IPS-18c (cell line): ENCODE measurements around the gene PEMT.

ENCODE experiments used
- H3K4me3 ChIP-seq: 2 replicates; pipeline ENCODE4 v1.7.0; 2013; ENCODE audit warnings: low read depth, mild to moderate bottlenecking, low read length, moderate library complexity; ENCODE audit not compliant: insufficient read depth
- H3K9me3 ChIP-seq: one replicate; pipeline ENCODE4 v1.6.1; 2013; ENCODE audit warnings: mild to moderate bottlenecking, low read length, moderate library complexity; ENCODE audit not compliant: control insufficient read depth, insufficient read depth

The PEMT gene

GRCh38 chr17:17580662-17581470 lies 10.6 kb downstream of the PEMT start:
- H3K9me3 ChIP-seq: no peaks in the 10 kb centered on the region
- no peak overlapping the region for H3K4me3 ChIP-seq

- Histone ChIP-seq H3K9me3 (no peaks in the 10 kb centered on the region), H3K4me3 (no peak overlapping the region)
These were observed 11.8 kb downstream of the PEMT start for GRCh38 chr17:17579691-17580090.

- no peaks in the 10 kb centered on the region for H3K9me3 ChIP-seq
- H3K4me3 ChIP-seq: no peak overlapping the region
These were observed 14.1 kb downstream of the PEMT start for GRCh38 chr17:17577373-17577772.

- no peaks in the 10 kb centered on the region for H3K9me3 ChIP-seq
- no peak overlapping the region for H3K4me3 ChIP-seq
These were observed 14.7 kb downstream of the PEMT start for GRCh38 chr17:17576772-17577234.

- Histone ChIP-seq H3K9me3 (no peaks in the 10 kb centered on the region), H3K4me3 (no peak overlapping the region)
These were observed 15.9 kb downstream of the PEMT start for GRCh38 chr17:17575360-17576251.

- no peak overlapping the region for H3K4me3 ChIP-seq
- no peaks in the 10 kb centered on the region for H3K9me3 ChIP-seq
These were observed 17.6 kb downstream of the PEMT start for GRCh38 chr17:17573912-17574311.

GRCh38 chr17:17572010-17572785 lies 19.3 kb downstream of the PEMT start:
- H3K4me3 ChIP-seq: no peak overlapping the region
- no peaks in the 10 kb centered on the region for H3K9me3 ChIP-seq

GRCh38 chr17:17570798-17571716 lies 20.5 kb downstream of the PEMT start:
- no peaks in the 10 kb centered on the region for H3K9me3 ChIP-seq
- no peak overlapping the region for H3K4me3 ChIP-seq

- no peaks in the 10 kb centered on the region for H3K9me3 ChIP-seq
- H3K4me3 ChIP-seq: no peak overlapping the region
These were observed 21.2 kb downstream of the PEMT start for GRCh38 chr17:17570140-17570797.

- no peaks in the 10 kb centered on the region for H3K9me3 ChIP-seq
- H3K4me3 ChIP-seq: no peak overlapping the region
These were observed 21.8 kb downstream of the PEMT start for GRCh38 chr17:17569691-17570090.

- Histone ChIP-seq H3K9me3 (no peaks in the 10 kb centered on the region), H3K4me3 (no peak overlapping the region)
These were observed 22.7 kb downstream of the PEMT start for GRCh38 chr17:17568772-17569195.

- H3K4me3 ChIP-seq: no peak overlapping the region
- no peaks in the 10 kb centered on the region for H3K9me3 ChIP-seq
These were observed 23.9 kb downstream of the PEMT start for GRCh38 chr17:17567631-17568030.

- Histone ChIP-seq H3K4me3 (no peak overlapping the region), H3K9me3 (no peaks in the 10 kb centered on the region)
These were observed 24.5 kb downstream of the PEMT start for GRCh38 chr17:17566896-17567513.

GRCh38 chr17:17565471-17566339 lies 25.8 kb downstream of the PEMT start:
- Histone ChIP-seq H3K4me3 (no peak overlapping the region), H3K9me3 (no peaks in the 10 kb centered on the region)

- no peaks in the 10 kb centered on the region for H3K9me3 ChIP-seq
- no peak overlapping the region for H3K4me3 ChIP-seq
These were observed 26.6 kb downstream of the PEMT start for GRCh38 chr17:17564896-17565295.
